SU-DHL-6 (cell line): Measurements from ENCODE around the gene SLC39A6.
A peak's percentile ranks its signal among the peaks of the same experiment; 100 is the strongest.

Experiments used
- H2AFZ ChIP-seq: fragments of 200-600 bp; sonication (generic); 2 replicates; pipeline ENCODE4 v1.6.1; 2014; ENCODE audit warnings: low read depth, mild to moderate bottlenecking, moderate library complexity, mixed read lengths, antibody characterized with exemption, low read length; ENCODE audit not compliant: severe bottlenecking
- H3F3A ChIP-seq: fragments of 200-600 bp; shearing (Covaris generic); 2 replicates; pipeline ENCODE4 v1.6.0; 2016; ENCODE audit warnings: antibody characterized with exemption, mild to moderate bottlenecking; ENCODE audit not compliant: insufficient read depth
- H3K27ac ChIP-seq: fragments of 200-600 bp; sonication (generic); 2 replicates; pipeline ENCODE4 v1.5.1; 2016; ENCODE audit warnings: low read depth, mild to moderate bottlenecking, low read length, moderate library complexity, mixed read lengths
- H3K27me3 ChIP-seq: fragments of 200-600 bp; sonication (generic), shearing (Covaris generic); 2 replicates; pipeline ENCODE4 v1.6.0; 2014; ENCODE audit warnings: mild to moderate bottlenecking, low read length
- H3K36me3 ChIP-seq: fragments of 200-600 bp; sonication (generic); 2 replicates; pipeline ENCODE4 v1.6.1; 2014; ENCODE audit warnings: mild to moderate bottlenecking, low read length, mixed read lengths
- H3K4me2 ChIP-seq: fragments of 300-600, 200-600 bp; shearing (Covaris generic), sonication (generic); 2 replicates; pipeline ENCODE4 v1.6.0; 2014; ENCODE audit warnings: low read length, low read depth, mild to moderate bottlenecking; ENCODE audit not compliant: poor library complexity, severe bottlenecking
- H3K4me3 ChIP-seq: fragments of 200-600 bp; sonication (generic); 2 replicates; pipeline ENCODE4 v1.5.1; 2014; ENCODE audit warnings: antibody characterized with exemption, low read length, mild to moderate bottlenecking, mixed read lengths; ENCODE audit not compliant: insufficient read depth, poor library complexity, severe bottlenecking
- H3K79me2 ChIP-seq: fragments of 200-600 bp; sonication (generic); 2 replicates; pipeline ENCODE4 v1.6.1; 2014; ENCODE audit warnings: mild to moderate bottlenecking, low read length, moderate library complexity; ENCODE audit not compliant: insufficient read depth
- H3K9ac ChIP-seq: fragments of 200-600 bp; sonication (generic); 2 replicates; pipeline ENCODE4 v1.7.0; 2014; ENCODE audit warnings: mild to moderate bottlenecking, low read length
- H3K9me2 ChIP-seq: fragments of 200-600 bp; sonication (generic); replicated peaks from 2 replicates; pipeline ENCODE4 v1.6.1; 2014; ENCODE audit warnings: low read length; ENCODE audit not compliant: insufficient read depth
- H3K9me3 ChIP-seq: fragments of 200-600 bp; sonication (generic); 2 replicates; pipeline ENCODE4 v1.6.1; 2014; ENCODE audit warnings: low read length, mixed read lengths; ENCODE audit not compliant: insufficient read depth
- H4K20me1 ChIP-seq: fragments of 200-600 bp; sonication (generic); 2 replicates; pipeline ENCODE4 v1.6.1; 2014; ENCODE audit warnings: low read depth, mild to moderate bottlenecking, antibody characterized with exemption, low read length, moderate library complexity, mixed read lengths
- CTCF ChIP-seq: fragments of 200-600 bp; sonication (generic); IDR thresholded peaks from one replicate; pipeline ENCODE4 v1.5.1; 2017; ENCODE audit warnings: antibody characterized with exemption, mild to moderate bottlenecking, low read length, moderate library complexity; ENCODE audit not compliant: insufficient read depth, poor library complexity, severe bottlenecking
- EZH2phosphoT487 ChIP-seq: fragments of 200-600 bp; sonication (generic), shearing (Covaris generic); conservative IDR thresholded peaks from 2 replicates; pipeline ENCODE4 v1.6.1; 2018; ENCODE audit warnings: mild to moderate bottlenecking, antibody characterized with exemption, low read length, moderate library complexity, mixed read lengths

The SLC39A6 gene

GRCh38 chr18:36131692-36132483 is 2.7 kb upstream of the SLC39A6 start:
- Histone ChIP-seq H3K27ac (no peak overlapping the region), H3K27me3 (no peaks in the 10 kb centered on the region), H2AFZ (no peak overlapping the region), H4K20me1 (peaks cover 28% of the 10 kb centered on the region), H3K79me2 (peaks cover 82% of the 10 kb centered on the region), H3K36me3 (peaks cover 28% of the 10 kb centered on the region; the same call in 1 of the 2 replicates), H3K9ac (no peak overlapping the region), H3K9me2 (no peaks in the 10 kb centered on the region), H3F3A (no peaks in the 10 kb centered on the region; the same call in 1 of the 2 replicates), H3K4me3 (no peak overlapping the region), H3K4me2 (peak overlapping the region; percentile 96), H3K9me3 (no peaks in the 10 kb centered on the region)
- no peak for TF ChIP-seq EZH2phosphoT487

- H3K9me2 ChIP-seq = no peaks in the 10 kb centered on the region
- peak overlapping the region; percentile 87 for H3K4me3 ChIP-seq
- H3K9ac ChIP-seq = peak overlapping the region; percentile 96
These were observed 1.9 kb upstream of the SLC39A6 start for GRCh38 chr18:36130883-36131653.

GRCh38 chr18:36130039-36130831 is 1.1 kb upstream of the SLC39A6 start:
- peaks cover 13% of the 10 kb centered on the region; the same call in 1 of the 2 replicates for H3K36me3 ChIP-seq
- H4K20me1 ChIP-seq = peaks cover 24% of the 10 kb centered on the region
- no peaks in the 10 kb centered on the region for H3K27me3 ChIP-seq
- no peaks in the 10 kb centered on the region for H3K9me2 ChIP-seq
- H3F3A ChIP-seq = no peaks in the 10 kb centered on the region; the same call in 1 of the 2 replicates
- H3K79me2 ChIP-seq = peaks cover 79% of the 10 kb centered on the region
- H3K9me3 ChIP-seq = no peaks in the 10 kb centered on the region
- peak overlapping the region; percentile 87 for H3K4me3 ChIP-seq
- TF ChIP-seq EZH2phosphoT487 = no peak
- no peak for TF ChIP-seq CTCF
- peak overlapping the region; percentile 84 for H3K27ac ChIP-seq
- H3K4me2 ChIP-seq = peak overlapping the region; percentile 96
- peak overlapping the region; percentile 96 for H3K9ac ChIP-seq
- peak overlapping the region; percentile 92 for H2AFZ ChIP-seq

More at GRCh38 chr18:36130883-36131653, 1.9 kb upstream of the SLC39A6 start:
- Histone ChIP-seq H3K79me2 (peaks cover 84% of the 10 kb centered on the region), H4K20me1 (peaks cover 28% of the 10 kb centered on the region), H3K27ac (peak overlapping the region; percentile 6; the same call in 1 of the 2 replicates), H3K9me3 (no peaks in the 10 kb centered on the region), H3F3A (no peaks in the 10 kb centered on the region; the same call in 1 of the 2 replicates), H3K36me3 (peaks cover 20% of the 10 kb centered on the region; the same call in 1 of the 2 replicates), H3K27me3 (no peaks in the 10 kb centered on the region), H2AFZ (no peak overlapping the region), H3K4me2 (peak overlapping the region; percentile 96)
- TF ChIP-seq EZH2phosphoT487 = no peak

DNA sequence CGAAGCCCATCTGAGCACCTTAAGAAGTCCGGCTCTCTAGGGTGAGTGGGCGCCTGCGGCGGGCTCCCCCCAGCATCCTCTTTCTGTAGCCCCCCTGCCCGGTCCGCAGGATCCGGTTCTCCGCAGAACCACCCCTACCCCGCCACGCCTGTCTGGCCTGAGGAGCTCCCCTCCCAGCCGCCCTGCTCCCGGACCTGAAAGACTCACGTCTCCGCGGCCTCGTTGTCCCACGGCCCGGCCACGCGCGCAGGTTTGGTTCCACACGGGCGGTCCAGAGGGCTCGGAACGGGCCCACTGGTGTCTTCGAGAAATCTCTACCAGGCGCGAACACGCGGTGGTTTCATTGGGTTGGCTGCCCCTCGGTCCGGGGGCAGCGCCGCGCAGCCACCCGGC is 237 bp downstream of the SLC39A6 start:
- Histone ChIP-seq H3K36me3 (peaks cover under 1% of the 10 kb centered on the region; the same call in 1 of the 2 replicates), H3K9ac (peak overlapping the region; percentile 96), H3K9me2 (no peaks in the 10 kb centered on the region), H3K27me3 (no peaks in the 10 kb centered on the region), H3K4me2 (peak overlapping the region; percentile 78), H3F3A (no peaks in the 10 kb centered on the region), H3K4me3 (peak overlapping the region; percentile 87), H4K20me1 (peaks cover 20% of the 10 kb centered on the region), H2AFZ (peak overlapping the region; percentile 92), H3K27ac (peak overlapping the region; percentile 31), H3K79me2 (peaks cover 67% of the 10 kb centered on the region), H3K9me3 (no peaks in the 10 kb centered on the region)
- no peak for TF ChIP-seq EZH2phosphoT487
